GM23338 (cell line): ENCODE data around the gene MRPS27. TPM values are rescaled to one million over a fixed set of nuclear protein-coding genes. Genes with fewer than 3 reads are reported as not detected.

Source experiments
- ATAC-seq: fragments of 200-7000 bp; cut with Tn5 transposase; 3 replicates; pipeline ENCODE4 v1.9.1; 2020
- DNase-seq: peaks from one replicate; pipeline ENCODE4 v3.0.0-alpha.2; 2015; ENCODE audit warnings: low spot score
- H2AFZ ChIP-seq: fragments of 200-600 bp; sonication (generic); 2 replicates; pipeline ENCODE4 v1.8.0; 2016; ENCODE audit warnings: antibody characterized with exemption, mild to moderate bottlenecking, moderate library complexity
- H3F3A ChIP-seq: fragments of 200-600 bp; sonication (generic); replicated peaks from 2 replicates; pipeline ENCODE4 v1.8.0; 2017; ENCODE audit warnings: antibody characterized with exemption, mixed run types, low read depth
- H3K27ac ChIP-seq: fragments of 200-600 bp; sonication (generic); 2 replicates; pipeline ENCODE4 v1.6.1; 2016; ENCODE audit warnings: low read depth
- H3K27me3 ChIP-seq: fragments of 200-600 bp; sonication (generic); 2 replicates; pipeline ENCODE4 v1.8.0; 2016; ENCODE audit warnings: mild to moderate bottlenecking, mixed run types, moderate library complexity; ENCODE audit not compliant: insufficient read depth
- H3K36me3 ChIP-seq: fragments of 200-600 bp; sonication (generic); 2 replicates; pipeline ENCODE4 v1.8.0; 2016; ENCODE audit warnings: mild to moderate bottlenecking; ENCODE audit not compliant: insufficient read depth
- H3K4me1 ChIP-seq: fragments of 200-600 bp; sonication (generic); 2 replicates; pipeline ENCODE4 v1.8.0; 2016; ENCODE audit warnings: mild to moderate bottlenecking, moderate library complexity; ENCODE audit not compliant: insufficient read depth
- H3K4me2 ChIP-seq: fragments of 200-600 bp; sonication (generic); 2 replicates; pipeline ENCODE4 v1.7.1; 2017; ENCODE audit warnings: mixed run types
- H3K4me3 ChIP-seq: fragments of 200-600 bp; sonication (generic); 2 replicates; pipeline ENCODE4 v1.6.1; 2016; ENCODE audit warnings: mixed run types
- H3K79me2 ChIP-seq: fragments of 200-600 bp; sonication (generic); replicated peaks from 2 replicates; pipeline ENCODE4 v1.8.0; 2017; ENCODE audit warnings: mild to moderate bottlenecking; ENCODE audit not compliant: insufficient read depth
- H3K9me2 ChIP-seq: fragments of 200-600 bp; sonication (generic); 2 replicates; pipeline ENCODE4 v1.8.0; 2017; ENCODE audit not compliant: insufficient read depth
- H4K20me1 ChIP-seq: fragments of 200-600 bp; sonication (generic); replicated peaks from 2 replicates; pipeline ENCODE4 v1.8.0; 2017; ENCODE audit warnings: mild to moderate bottlenecking; ENCODE audit not compliant: insufficient read depth
- H3K27ac Mint-ChIP-seq: 2 replicates; pipeline ENCODE4 v1.8.0; 2020; ENCODE audit warnings: inconsistent platforms, mild to moderate bottlenecking, moderate library complexity, mixed read lengths
- H3K27me3 Mint-ChIP-seq: 3 replicates; pipeline ENCODE4 v1.8.0; 2022; ENCODE audit warnings: low read depth, mild to moderate bottlenecking, moderate library complexity, mixed read lengths, inconsistent platforms; ENCODE audit not compliant: insufficient read depth, poor library complexity
- H3K36me3 Mint-ChIP-seq: 3 replicates; pipeline ENCODE4 v1.8.0; 2021; ENCODE audit warnings: low read depth, mild to moderate bottlenecking, inconsistent platforms, moderate library complexity, mixed read lengths
- H3K4me1 Mint-ChIP-seq: 3 replicates; pipeline ENCODE4 v1.8.0; 2020; ENCODE audit warnings: mild to moderate bottlenecking, inconsistent platforms, mixed read lengths
- H3K4me3 Mint-ChIP-seq: 3 replicates; pipeline ENCODE4 v1.8.0; 2021; ENCODE audit warnings: moderate library complexity, mild to moderate bottlenecking, inconsistent platforms, mixed read lengths
- H3K9me3 Mint-ChIP-seq: 3 replicates; pipeline ENCODE4 v1.8.0; 2020; ENCODE audit warnings: moderate library complexity, mild to moderate bottlenecking, inconsistent platforms, mixed read lengths
- EZH2phosphoT487 ChIP-seq: fragments of 200-600 bp; sonication (generic); IDR thresholded peaks from one replicate; pipeline ENCODE4 v1.8.1; 2018; ENCODE audit warnings: antibody characterized with exemption; ENCODE audit not compliant: unreplicated experiment
- POLR2AphosphoS5 ChIP-seq: IDR thresholded peaks from 2 replicates; pipeline ENCODE4 v1.6.1; 2016; ENCODE audit warnings: antibody characterized with exemption, low read depth
- ZNF114 ChIP-seq: fragments of 250-450 bp; sonication (Bioruptor Pico); IDR thresholded peaks from 2 replicates; pipeline ENCODE4 v1.5.0; 2020; ENCODE audit warnings: mild to moderate bottlenecking, moderate library complexity
- ZNF331 ChIP-seq: fragments of 250-450 bp; sonication (Bioruptor Pico); IDR thresholded peaks from 2 replicates; pipeline ENCODE4 v1.5.0; 2020; ENCODE audit warnings: low read depth, mild to moderate bottlenecking, moderate library complexity
- polyA plus RNA-seq: library from polyadenylated mRNA; unstranded; fragments of >200 nt; fragmentation: Nextera tagmentation; extraction: Ambion mirVana; gene quantifications from 2 replicates; pipeline ENCODE4 v1.2.1, GENCODE V29; 2016
- total RNA-seq: library from RNA; depleted of rRNA; stranded (reverse); fragments of >200 nt; shearing (Covaris generic); gene quantifications from 2 replicates; pipeline ENCODE4 v1.2.3, GENCODE V29; 2014
- TF ChIP-seq, protein P1 (sequence below): IDR thresholded peaks from 2 replicates; pipeline ENCODE4 v1.6.1; 2016; ENCODE audit warnings: antibody characterized with exemption
- TF ChIP-seq, protein P2 (sequence below), 2 experiments: fragments of 200-600 bp in 1 of 2; sonication (generic) in 1 of 2; conservative IDR thresholded peaks; 2 replicates each; pipeline versions ENCODE4 v1.5.1 to v1.6.1; 2016 to 2017; ENCODE audit warnings: antibody characterized with exemption in 2 of 2, low read depth in 2 of 2, mild to moderate bottlenecking in 2 of 2, moderate library complexity in 1 of 2

The MRPS27 gene
- total and polyA plus RNA-seq, 2 experiments from 2014 or later = 53.2 to 141 TPM

DNA sequence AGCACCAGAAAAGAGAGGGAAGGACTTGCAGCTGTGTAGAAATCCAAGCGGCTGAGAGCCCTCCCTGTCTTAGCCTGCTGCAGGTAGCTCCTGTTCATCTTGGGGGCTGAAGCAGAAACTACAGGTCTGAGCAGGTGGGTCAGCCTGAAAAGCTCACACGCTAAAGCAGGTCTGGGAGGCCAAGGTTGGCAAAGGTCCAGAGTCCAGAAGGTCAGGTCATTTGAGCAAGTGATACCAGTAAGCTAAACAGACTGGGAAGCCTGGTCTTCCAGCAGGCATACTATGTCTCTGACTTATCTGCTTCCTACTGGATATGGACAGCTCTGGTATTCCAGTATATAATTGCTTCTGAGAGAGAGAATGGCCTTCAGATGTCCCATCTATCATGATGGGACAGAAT is 26.4 kb upstream of the MRPS27 start (continued):
- TF ChIP-seq POLR2AphosphoS5 (no peak), EZH2phosphoT487 (no peak), ZNF331 (no peak)
- TF ChIP-seq, protein P1, sequence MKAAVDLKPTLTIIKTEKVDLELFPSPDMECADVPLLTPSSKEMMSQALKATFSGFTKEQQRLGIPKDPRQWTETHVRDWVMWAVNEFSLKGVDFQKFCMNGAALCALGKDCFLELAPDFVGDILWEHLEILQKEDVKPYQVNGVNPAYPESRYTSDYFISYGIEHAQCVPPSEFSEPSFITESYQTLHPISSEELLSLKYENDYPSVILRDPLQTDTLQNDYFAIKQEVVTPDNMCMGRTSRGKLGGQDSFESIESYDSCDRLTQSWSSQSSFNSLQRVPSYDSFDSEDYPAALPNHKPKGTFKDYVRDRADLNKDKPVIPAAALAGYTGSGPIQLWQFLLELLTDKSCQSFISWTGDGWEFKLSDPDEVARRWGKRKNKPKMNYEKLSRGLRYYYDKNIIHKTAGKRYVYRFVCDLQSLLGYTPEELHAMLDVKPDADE = no peak
- TF ChIP-seq, protein P2, sequence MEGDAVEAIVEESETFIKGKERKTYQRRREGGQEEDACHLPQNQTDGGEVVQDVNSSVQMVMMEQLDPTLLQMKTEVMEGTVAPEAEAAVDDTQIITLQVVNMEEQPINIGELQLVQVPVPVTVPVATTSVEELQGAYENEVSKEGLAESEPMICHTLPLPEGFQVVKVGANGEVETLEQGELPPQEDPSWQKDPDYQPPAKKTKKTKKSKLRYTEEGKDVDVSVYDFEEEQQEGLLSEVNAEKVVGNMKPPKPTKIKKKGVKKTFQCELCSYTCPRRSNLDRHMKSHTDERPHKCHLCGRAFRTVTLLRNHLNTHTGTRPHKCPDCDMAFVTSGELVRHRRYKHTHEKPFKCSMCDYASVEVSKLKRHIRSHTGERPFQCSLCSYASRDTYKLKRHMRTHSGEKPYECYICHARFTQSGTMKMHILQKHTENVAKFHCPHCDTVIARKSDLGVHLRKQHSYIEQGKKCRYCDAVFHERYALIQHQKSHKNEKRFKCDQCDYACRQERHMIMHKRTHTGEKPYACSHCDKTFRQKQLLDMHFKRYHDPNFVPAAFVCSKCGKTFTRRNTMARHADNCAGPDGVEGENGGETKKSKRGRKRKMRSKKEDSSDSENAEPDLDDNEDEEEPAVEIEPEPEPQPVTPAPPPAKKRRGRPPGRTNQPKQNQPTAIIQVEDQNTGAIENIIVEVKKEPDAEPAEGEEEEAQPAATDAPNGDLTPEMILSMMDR (conservative IDR thresholded peaks at IDR 0.05; ENCODE audit: low read depth in 2 of 2) = no peak

DNA sequence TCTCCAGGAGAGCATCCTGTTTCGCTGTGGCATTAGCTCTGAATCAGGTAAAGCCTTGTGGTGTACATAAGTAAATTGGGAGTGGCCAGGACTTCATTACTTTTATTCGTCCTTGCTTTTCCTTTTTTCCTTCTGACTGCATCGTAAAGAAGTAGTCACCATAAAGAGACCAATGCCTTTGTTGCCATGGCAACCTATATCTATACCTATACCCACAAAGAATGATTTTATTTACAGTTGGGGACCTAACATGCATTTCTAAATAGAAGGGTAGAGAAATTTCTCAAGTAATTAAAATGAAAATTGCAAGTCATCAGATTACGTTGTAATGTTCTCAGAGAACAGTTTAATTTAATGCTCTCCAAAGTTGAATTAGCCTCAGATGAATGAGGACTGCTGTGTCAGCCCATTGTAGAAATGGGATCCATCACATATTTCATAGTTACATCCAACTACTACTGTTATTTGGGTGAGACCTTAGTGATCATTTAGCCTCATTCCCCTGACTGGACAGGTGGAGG is 18.7 kb upstream of the MRPS27 start:
- H3K4me1 Mint-ChIP-seq = peaks cover 6% of the 10 kb centered on the region
- ATAC-seq (no peak), DNase-seq (no peak)
- Histone ChIP-seq H3F3A (no peaks in the 10 kb centered on the region), H3K79me2 (no peaks in the 10 kb centered on the region), H3K9me2 (no peaks in the 10 kb centered on the region), H4K20me1 (no peaks in the 10 kb centered on the region), H3K27me3 (no peaks in the 10 kb centered on the region), H3K36me3 (peaks cover 20% of the 10 kb centered on the region), H2AFZ (no peak overlapping the region), H3K4me3 (no peak overlapping the region), H3K27ac (no peak overlapping the region), H3K4me1 (no peaks in the 10 kb centered on the region), H3K4me2 (no peak overlapping the region)
- no peak overlapping the region for H3K27ac Mint-ChIP-seq
- H3K4me3 Mint-ChIP-seq = no peak overlapping the region
- no peaks in the 10 kb centered on the region; the same call in 2 of the 3 replicates for H3K9me3 Mint-ChIP-seq
- H3K27me3 Mint-ChIP-seq = peaks cover under 1% of the 10 kb centered on the region
- TF ChIP-seq ZNF114 (no peak), EZH2phosphoT487 (no peak)
- H3K36me3 Mint-ChIP-seq = peaks cover 40% of the 10 kb centered on the region

DNA sequence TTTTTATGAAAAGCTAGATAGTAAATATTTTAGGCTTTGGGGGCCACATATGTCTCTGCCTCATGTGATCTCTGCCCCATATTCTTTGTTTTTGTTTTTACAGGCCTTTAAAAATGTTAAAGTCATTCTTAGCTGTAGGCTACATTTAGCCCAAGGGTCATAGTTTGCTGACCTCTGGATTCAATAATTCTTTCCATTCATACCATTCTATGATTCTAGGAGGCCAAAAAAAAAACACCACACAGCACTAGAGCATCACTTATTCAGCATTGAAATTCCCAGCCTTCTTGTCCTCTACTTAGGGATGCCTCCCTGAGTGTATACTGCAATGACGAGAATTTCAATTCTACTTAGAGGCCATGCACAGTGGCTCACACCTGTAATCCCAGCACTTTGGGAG is 17.1 kb upstream of the MRPS27 start:
- no peak for ATAC-seq
- peaks cover 20% of the 10 kb centered on the region for H3K36me3 ChIP-seq
- H3K4me2 ChIP-seq = no peak overlapping the region
- H3K4me3 ChIP-seq = no peak overlapping the region
- H3K4me1 ChIP-seq = no peaks in the 10 kb centered on the region
- no peaks in the 10 kb centered on the region for H3F3A ChIP-seq
- H3K27me3 ChIP-seq = no peaks in the 10 kb centered on the region
- H3K9me3 Mint-ChIP-seq = no peaks in the 10 kb centered on the region
- H3K27me3 Mint-ChIP-seq = no peaks in the 10 kb centered on the region
- no peak for TF ChIP-seq EZH2phosphoT487
- no peak for DNase-seq
- no peak overlapping the region for H3K4me3 Mint-ChIP-seq
- H4K20me1 ChIP-seq = no peaks in the 10 kb centered on the region
- H2AFZ ChIP-seq = no peak overlapping the region
- H3K79me2 ChIP-seq = no peaks in the 10 kb centered on the region
- no peak overlapping the region for H3K27ac Mint-ChIP-seq
- peaks cover 39% of the 10 kb centered on the region for H3K36me3 Mint-ChIP-seq
- no peaks in the 10 kb centered on the region for H3K9me2 ChIP-seq
- H3K4me1 Mint-ChIP-seq = 0 out of 3 replicates have a peak, but pooled peaks cover 4% of the 10 kb centered on the region
- H3K27ac ChIP-seq = no peak overlapping the region
